ENCODE measurements around the gene DOCK9. TPM values are rescaled to one million over a fixed set of nuclear protein-coding genes. Genes with fewer than 3 reads are reported as not detected.

Gene DOCK9
- total and polyA plus RNA-seq, 2 donors (not counting 1 experiment from before 2014, with no cell fraction given), result 18.5 to 28.0 TPM

DNA sequence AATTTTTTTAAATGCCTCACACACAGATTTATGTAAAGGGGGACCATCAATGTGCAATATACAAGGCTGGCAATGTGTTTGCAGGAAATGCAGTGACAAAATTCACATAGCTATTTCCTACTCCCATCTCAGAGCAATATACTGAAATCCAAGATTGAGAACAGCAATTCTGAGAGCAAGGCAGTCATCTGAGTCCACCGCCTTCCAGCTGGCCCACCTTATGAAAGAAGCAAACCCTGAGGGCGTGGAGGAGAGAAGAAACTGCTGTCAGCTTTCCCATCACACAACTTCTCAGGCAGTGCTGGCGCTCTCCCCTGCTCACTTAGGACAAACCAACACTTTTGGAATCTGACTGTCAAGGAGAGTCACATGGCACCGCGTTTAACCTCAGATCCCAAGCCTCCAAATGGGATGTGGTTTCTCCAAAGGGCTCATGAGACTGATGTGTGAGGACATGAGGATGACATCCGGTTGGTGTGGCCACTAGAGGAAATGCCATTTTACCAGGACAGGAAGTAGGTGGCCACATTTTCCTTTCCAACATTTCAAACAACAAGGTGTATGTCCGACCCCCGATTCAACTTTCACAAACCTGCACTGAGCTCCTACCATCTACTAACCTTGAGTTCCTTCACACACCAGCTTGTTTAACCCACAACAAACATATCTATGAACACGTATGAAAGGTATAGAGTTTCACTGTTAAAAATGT, 3.7 kb upstream of the DOCK9 start:
- Histone ChIP-seq H3K4me3 (ENCODE audit: control extremely low read depth in 1 of 5, extremely low read depth in 1 of 5, insufficient read depth in 1 of 5, low read depth in 2 of 5, low read length in 4 of 5) (no peak overlapping the region), H3K79me2 (ENCODE audit: control insufficient read depth, insufficient read depth, low read length) (no peaks in the 10 kb centered on the region), H3K4me1 (ENCODE audit: control insufficient read depth in 2 of 2, insufficient read depth in 2 of 2, low read length in 2 of 2) (no peaks in the 10 kb centered on the region), H3K27ac (ENCODE audit: low read length in 2 of 2) (no peak overlapping the region), H3K9me3 (ENCODE audit: control extremely low read depth in 1 of 3, control insufficient read depth in 2 of 3, insufficient read depth in 1 of 3, low read length in 2 of 3) (no peaks in the 10 kb centered on the region), H3K36me3 (replicated peaks in 1 of 2; ENCODE audit: control extremely low read depth in 1 of 2, control insufficient read depth in 1 of 2, extremely low read depth in 1 of 2, insufficient read depth in 2 of 2, low read length in 1 of 2) (no peaks in the 10 kb centered on the region), H4K20me1 (ENCODE audit: control insufficient read depth, insufficient read depth, low read length, poor library complexity, severe bottlenecking) (no peaks in the 10 kb centered on the region), H3K9ac (ENCODE audit: low read length) (no peak overlapping the region), H3K27me3 (replicated peaks in 1 of 4; ENCODE audit: control extremely low read depth in 1 of 4, control insufficient read depth in 3 of 4, insufficient read depth in 4 of 4, low read length in 3 of 4) (no peaks in the 10 kb centered on the region), H3K4me2 (replicated peaks; ENCODE audit: low read depth, low read length, poor library complexity, severe bottlenecking) (no peak overlapping the region), H2AFZ (ENCODE audit: insufficient read depth, low read depth, low read length, poor library complexity, severe bottlenecking) (no peak overlapping the region)
- intact Hi-C loops (cut with micrococcal nuclease), result no loop called here
- Mint-ChIP-seq H3K4me1 (peaks cover 6% of the 10 kb centered on the region), H3K9me3 (ENCODE audit: insufficient read depth) (peaks cover 2% of the 10 kb centered on the region), H3K27me3 (no peaks in the 10 kb centered on the region), H3K4me3 (no peak overlapping the region), H3K27ac (no peak overlapping the region)
- DNase-seq (no peak), ATAC-seq (ENCODE audit: low read depth) (no peak)
- TF ChIP-seq, protein P1, sequence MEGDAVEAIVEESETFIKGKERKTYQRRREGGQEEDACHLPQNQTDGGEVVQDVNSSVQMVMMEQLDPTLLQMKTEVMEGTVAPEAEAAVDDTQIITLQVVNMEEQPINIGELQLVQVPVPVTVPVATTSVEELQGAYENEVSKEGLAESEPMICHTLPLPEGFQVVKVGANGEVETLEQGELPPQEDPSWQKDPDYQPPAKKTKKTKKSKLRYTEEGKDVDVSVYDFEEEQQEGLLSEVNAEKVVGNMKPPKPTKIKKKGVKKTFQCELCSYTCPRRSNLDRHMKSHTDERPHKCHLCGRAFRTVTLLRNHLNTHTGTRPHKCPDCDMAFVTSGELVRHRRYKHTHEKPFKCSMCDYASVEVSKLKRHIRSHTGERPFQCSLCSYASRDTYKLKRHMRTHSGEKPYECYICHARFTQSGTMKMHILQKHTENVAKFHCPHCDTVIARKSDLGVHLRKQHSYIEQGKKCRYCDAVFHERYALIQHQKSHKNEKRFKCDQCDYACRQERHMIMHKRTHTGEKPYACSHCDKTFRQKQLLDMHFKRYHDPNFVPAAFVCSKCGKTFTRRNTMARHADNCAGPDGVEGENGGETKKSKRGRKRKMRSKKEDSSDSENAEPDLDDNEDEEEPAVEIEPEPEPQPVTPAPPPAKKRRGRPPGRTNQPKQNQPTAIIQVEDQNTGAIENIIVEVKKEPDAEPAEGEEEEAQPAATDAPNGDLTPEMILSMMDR (IDR thresholded peaks at IDR 0.05), result no peak
- TF ChIP-seq EZH2 (IDR thresholded peaks at IDR 0.05; ENCODE audit: borderline replicate concordance, insufficient read depth, low read depth, low read length, poor library complexity, severe bottlenecking), result no peak
- POLR2A ChIA-PET, result no interaction called here
- 100% methylated on average over 2 of the region's 9 CpGs for WGBS (ENCODE audit: insufficient coverage)
- CTCF ChIA-PET, result no interaction called here

DNA sequence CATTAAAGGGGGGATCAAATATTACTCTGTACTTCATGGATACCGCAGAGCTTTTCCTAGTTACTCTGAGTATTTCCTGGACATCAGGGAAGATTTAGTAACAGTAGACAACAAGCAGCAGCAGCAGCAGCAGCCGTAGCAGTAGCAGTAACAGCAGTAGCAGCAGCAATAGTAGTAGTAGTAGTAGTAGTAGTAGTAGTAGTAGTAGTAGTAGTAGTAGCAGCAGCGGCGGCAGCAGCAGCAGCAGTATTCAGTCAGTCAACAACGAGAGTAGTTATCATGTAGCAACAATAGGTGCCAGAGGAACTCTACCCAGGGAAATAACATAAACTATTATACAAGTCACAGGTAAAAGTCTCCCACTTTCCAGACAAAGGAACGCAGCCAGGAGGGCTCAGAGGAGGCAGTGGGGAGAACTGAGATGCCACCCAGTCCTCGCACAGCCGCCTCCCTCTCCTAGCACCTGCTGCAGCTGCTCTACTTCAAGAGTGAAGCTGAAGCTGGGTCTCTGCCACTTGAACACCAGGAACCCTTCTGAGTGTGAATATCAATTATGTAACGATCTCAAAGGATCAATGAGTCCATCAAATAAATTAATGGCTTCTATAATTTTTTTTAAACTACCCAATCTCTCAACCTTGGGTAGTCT, 1.3 kb upstream of the DOCK9 start:
- Histone ChIP-seq H3K27ac (ENCODE audit: low read length in 2 of 2) (no peak overlapping the region), H3K79me2 (ENCODE audit: control insufficient read depth, insufficient read depth, low read length) (no peaks in the 10 kb centered on the region), H3K36me3 (replicated peaks in 1 of 2; ENCODE audit: control extremely low read depth in 1 of 2, control insufficient read depth in 1 of 2, extremely low read depth in 1 of 2, insufficient read depth in 2 of 2, low read length in 1 of 2) (no peaks in the 10 kb centered on the region), H4K20me1 (ENCODE audit: control insufficient read depth, insufficient read depth, low read length, poor library complexity, severe bottlenecking) (no peaks in the 10 kb centered on the region), H3K4me2 (replicated peaks; ENCODE audit: low read depth, low read length, poor library complexity, severe bottlenecking) (no peak overlapping the region), H2AFZ (ENCODE audit: insufficient read depth, low read depth, low read length, poor library complexity, severe bottlenecking) (no peak overlapping the region), H3K9me3 (ENCODE audit: control extremely low read depth in 1 of 3, control insufficient read depth in 2 of 3, insufficient read depth in 1 of 3, low read length in 2 of 3) (no peaks in the 10 kb centered on the region), H3K27me3 (replicated peaks in 1 of 4; ENCODE audit: control extremely low read depth in 1 of 4, control insufficient read depth in 3 of 4, insufficient read depth in 4 of 4, low read length in 3 of 4) (no peaks in the 10 kb centered on the region), H3K9ac (ENCODE audit: low read length) (no peak overlapping the region), H3K4me3 (ENCODE audit: control extremely low read depth in 1 of 5, extremely low read depth in 1 of 5, insufficient read depth in 1 of 5, low read depth in 2 of 5, low read length in 4 of 5) (no peak overlapping the region), H3K4me1 (ENCODE audit: control insufficient read depth in 2 of 2, insufficient read depth in 2 of 2, low read length in 2 of 2) (peaks cover 0 to 7% of the 10 kb centered on the region in 2 donors)
- intact Hi-C loops (cut with micrococcal nuclease), result no loop called here
- Mint-ChIP-seq H3K4me3 (no peak overlapping the region), H3K4me1 (peaks cover 24% of the 10 kb centered on the region), H3K27ac (no peak overlapping the region), H3K9me3 (ENCODE audit: insufficient read depth) (peaks cover 2% of the 10 kb centered on the region), H3K27me3 (no peaks in the 10 kb centered on the region)
- DNase-seq, result no peak
- ChIA-PET POLR2A (no interaction called here), CTCF (no interaction called here)
- TF ChIP-seq EZH2 (IDR thresholded peaks at IDR 0.05; ENCODE audit: borderline replicate concordance, insufficient read depth, low read depth, low read length, poor library complexity, severe bottlenecking), result no peak
- TF ChIP-seq, protein P1 (IDR thresholded peaks at IDR 0.05), result no peak
- 88% methylated on average over 2 of the region's 9 CpGs for WGBS (ENCODE audit: insufficient coverage)
- no peak for ATAC-seq (ENCODE audit: low read depth)
